GM12891 (cell line): ENCODE measurements around the gene MFAP1.
"Not testable (repeated sequence)": the region's sequence is repeated elsewhere in the genome, so short reads cannot be mapped to it uniquely, and the experiment has no call there.

Source experiments
- DNase-seq: peaks from one replicate; pipeline ENCODE4 v3.0.0; 2011; ENCODE audit warnings: low spot score; ENCODE audit not compliant: insufficient read length
- FAIRE-seq: peaks from 2 replicates; lab custom pipeline; 2011; peaks lifted over from hg19 to GRCh38; lab: Jason Lieb, UNC
- PAX5 ChIP-seq: IDR thresholded peaks from 2 replicates; pipeline ENCODE4 v1.6.1; 2011; ENCODE audit warnings: low read length, moderate library complexity, mild to moderate bottlenecking; ENCODE audit not compliant: insufficient read depth, severe bottlenecking
- POLR2A ChIP-seq: IDR thresholded peaks from 2 replicates; pipeline ENCODE4 v1.6.1; 2011; ENCODE audit warnings: low read depth, low read length, control low read depth
- POLR2AphosphoS5 ChIP-seq: IDR thresholded peaks from 2 replicates; pipeline ENCODE4 v1.6.1; 2011; ENCODE audit warnings: low read depth, low read length, control low read depth
- POU2F2 ChIP-seq: IDR thresholded peaks from 2 replicates; pipeline ENCODE4 v1.6.1; 2011; ENCODE audit warnings: low read depth, mild to moderate bottlenecking, control low read depth, low read length, moderate library complexity
- SPI1 ChIP-seq: IDR thresholded peaks from 2 replicates; pipeline ENCODE4 v1.6.1; 2011; ENCODE audit warnings: low read depth, low read length, control low read depth
- TAF1 ChIP-seq: IDR thresholded peaks from 2 replicates; pipeline ENCODE4 v1.6.1; 2011; ENCODE audit warnings: low read depth, low read length, control low read depth

The MFAP1 gene

DNA sequence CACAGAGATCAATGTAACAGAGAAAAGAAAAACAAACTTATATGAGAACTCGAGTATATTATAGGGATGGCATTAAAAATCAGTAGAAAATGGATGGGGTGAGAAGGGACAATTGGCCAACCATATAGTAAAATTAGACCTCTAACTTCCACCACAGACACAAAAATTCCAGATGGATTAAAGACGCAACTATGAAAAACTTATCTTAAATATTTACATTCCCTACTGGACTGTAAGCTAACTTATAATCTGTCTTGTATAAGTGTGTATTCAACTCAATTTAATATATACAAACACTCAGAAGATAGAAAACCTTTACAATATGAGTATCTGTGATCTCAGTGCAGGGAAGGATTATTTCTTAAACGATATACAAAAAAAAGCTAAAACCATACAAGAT is 3.0 kb downstream of the MFAP1 start:
- TF ChIP-seq POLR2AphosphoS5 (no peak), SPI1 (no peak), POLR2A (no peak), PAX5 (no peak), POU2F2 (no peak), TAF1 (no peak)
- FAIRE-seq = no peak
- no peak for DNase-seq

DNA sequence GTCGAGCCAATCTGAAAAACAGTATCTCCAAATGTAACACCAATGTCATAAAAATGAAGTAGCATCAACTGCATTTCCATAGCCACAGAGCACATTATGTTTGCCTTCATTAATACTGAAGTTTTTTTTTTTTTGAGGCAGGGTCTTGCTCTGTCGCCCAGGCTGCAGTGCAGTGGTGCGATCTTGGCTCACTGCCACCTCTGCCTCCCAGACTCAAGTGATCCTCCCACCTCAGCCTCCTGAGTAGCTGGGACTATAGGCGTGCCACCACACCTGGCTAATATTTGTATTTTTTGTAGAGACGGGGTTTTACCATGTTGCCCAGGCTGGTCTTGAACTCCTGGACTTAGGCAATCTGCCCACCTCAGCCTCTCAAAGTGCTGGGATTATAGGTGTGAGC is 9.4 kb downstream of the MFAP1 start:
- not testable (repeated sequence) for FAIRE-seq, DNase-seq

DNA sequence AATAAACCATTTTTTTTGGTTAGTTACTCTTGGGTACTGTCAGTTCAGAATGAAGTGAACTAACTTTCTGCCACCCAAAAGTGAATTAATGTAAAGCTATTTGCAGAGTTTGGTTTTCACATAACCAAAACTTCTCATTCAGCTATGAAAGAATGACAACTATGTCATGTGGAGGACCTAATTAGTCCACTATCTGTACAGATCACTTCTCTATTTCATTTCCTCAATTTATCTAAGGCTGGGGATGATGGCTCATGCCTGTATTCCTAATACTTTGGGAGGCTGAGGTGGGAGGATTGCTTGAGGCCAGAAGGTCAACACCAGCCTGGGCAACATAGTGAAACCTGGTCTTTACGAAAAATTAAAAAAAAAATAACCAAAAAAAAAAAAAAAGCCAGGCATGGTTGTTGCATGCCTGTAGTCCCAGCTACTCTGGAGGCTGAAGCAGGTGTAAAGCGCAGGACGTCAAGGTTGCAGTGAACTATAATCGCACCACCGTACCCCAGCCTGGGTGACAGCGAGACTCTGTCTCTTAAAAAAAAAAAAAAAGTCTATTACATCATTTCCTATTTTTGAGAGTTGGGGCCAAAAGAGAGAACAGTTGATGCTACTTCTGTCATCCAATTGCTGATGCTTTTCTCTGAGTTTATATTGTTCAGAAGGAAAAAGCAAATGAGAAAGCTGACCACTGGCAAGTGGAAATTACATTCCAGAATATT is 15.4 kb downstream of the MFAP1 start:
- peak; percentile 65 for FAIRE-seq
- peak; percentile 97 for TF ChIP-seq SPI1
- no peak for TF ChIP-seq TAF1
- no peak for TF ChIP-seq POLR2AphosphoS5

DNA sequence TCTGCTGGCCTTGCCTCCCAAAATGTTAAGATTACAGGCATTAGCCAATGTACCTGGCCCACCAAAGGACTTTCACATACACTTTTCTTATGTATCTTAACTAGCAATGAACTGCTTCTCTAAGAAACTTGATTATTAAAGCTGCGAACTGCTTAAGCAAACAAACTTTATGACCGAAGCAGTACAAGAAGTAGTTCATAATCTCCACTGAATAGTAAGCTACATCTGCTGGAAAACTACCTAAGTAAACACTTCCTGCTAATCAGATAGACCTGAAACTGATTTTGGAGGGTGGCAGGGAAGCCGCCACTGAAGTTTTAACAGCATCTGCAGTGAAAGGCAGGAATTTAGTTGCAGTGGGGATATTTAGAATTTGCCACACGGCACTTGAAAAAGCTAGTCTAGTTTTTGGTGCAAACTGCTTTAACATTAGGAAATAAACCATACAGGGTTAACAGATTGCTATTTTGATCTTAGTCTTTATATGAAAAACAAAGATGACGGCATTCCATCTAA is 16.0 kb downstream of the MFAP1 start:
- DNase-seq (no peak), FAIRE-seq (no peak)
- TF ChIP-seq PAX5 = no peak
- TF ChIP-seq POLR2AphosphoS5 = no peak
- TF ChIP-seq TAF1 = no peak
- TF ChIP-seq SPI1 = no peak
- no peak for TF ChIP-seq POLR2A
- TF ChIP-seq POU2F2 = no peak

More for the DNA sequence above, 15.4 kb downstream of the MFAP1 start:
- DNase-seq = no peak

DNA sequence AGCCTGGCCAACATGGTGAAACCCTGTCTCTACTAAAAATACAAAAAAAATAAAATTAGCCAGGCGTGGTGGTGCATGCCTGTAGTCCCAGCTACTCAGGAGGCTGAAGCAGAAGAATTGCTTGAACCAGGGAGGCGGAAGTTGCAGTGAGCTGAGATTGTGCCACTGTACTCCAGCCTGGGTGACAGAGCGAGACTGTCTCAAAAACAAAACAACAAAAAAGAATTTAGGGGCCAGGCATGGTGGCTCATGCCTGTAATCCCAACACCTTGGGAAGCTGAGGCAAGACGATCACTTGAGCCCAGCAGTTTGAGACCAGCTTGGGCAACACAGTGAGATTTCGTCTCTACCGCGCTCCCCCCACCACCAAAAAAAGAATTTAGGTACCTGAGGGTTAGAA is 21.8 kb downstream of the MFAP1 start:
- DNase-seq, FAIRE-seq: not testable (repeated sequence)

DNA sequence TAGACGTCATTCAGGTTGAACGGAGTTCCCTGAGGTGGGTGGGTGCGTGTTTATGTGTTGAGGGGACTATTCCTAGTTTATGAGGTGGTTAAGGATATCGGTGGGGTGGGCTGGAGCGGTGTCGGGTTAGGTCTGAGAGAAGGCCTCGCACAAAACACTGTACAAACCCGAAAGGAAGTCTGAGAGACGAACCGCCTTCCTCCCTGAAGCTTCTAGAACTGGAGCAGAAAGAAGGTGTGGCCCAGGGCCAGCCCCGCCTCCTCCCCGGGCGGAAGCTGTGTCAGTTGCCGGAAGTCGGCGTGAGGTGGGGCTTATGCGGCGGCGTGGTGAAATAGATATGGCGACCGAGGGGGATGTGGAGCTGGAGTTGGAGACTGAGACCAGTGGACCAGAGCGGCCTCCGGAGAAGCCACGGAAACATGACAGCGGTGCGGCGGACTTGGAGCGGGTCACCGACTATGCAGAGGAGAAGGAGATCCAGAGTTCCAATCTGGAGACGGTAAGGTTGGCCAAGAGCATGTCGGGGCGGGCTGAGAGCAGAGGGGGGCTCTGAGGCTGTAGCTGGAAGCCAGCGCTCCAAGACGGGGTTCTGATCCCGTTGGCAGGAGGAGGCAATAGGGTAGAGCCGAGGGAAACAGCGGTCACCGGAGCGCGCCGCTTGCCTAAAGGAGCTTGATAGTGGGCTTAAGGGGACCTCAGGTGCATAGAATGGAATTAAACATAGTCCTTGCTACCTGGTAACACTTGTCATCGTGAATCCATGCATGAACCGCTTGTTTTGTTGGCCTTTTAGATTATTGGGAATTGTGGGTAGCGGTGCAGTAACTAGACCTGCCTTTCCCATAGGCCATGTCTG is 24.0 kb downstream of the MFAP1 start, which contains the start of gene HYPK:
Gene HYPK (plus strand): TSS at position 314 of the 856 bp plus-strand sequence. CDS start 24 bp downstream, at position 338.
- peak; percentile 94 for FAIRE-seq
- DNase-seq = peak; percentile 70
- TF ChIP-seq POLR2A (peak; percentile 90), PAX5 (no peak), POU2F2 (peak; percentile 67), TAF1 (peak; percentile 87; the same call in 1 of the 2 replicates), SPI1 (peak; percentile 21; the same call in 1 of the 2 replicates), POLR2AphosphoS5 (peak; percentile 97)

DNA sequence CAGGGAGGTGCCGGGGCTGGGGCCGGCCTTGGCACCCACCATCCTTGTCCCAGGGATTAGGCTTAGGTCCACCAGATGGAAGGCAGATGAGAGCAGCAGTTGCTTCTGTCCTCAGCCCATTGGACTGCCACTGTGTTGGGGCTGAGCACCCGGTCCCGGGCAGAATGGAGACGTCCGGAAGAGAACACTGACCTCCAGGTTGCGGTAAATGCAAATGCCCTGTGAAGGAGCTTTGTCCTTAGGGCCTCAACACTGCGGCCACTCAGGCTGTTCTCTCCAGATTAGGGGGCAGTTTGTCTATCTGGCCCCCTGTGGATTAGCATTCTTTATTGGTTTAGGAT is 24.6 kb downstream of the MFAP1 start, which contains the start of gene SERINC4:
Gene SERINC4 (minus strand): TSS at position 276 of the 341 bp plus-strand sequence. CDS start 234 bp downstream, at position 42.
- FAIRE-seq (no peak), DNase-seq (no peak)
- TF ChIP-seq POLR2AphosphoS5 (no peak), SPI1 (no peak), POU2F2 (no peak), POLR2A (no peak), TAF1 (no peak), PAX5 (no peak)

DNA sequence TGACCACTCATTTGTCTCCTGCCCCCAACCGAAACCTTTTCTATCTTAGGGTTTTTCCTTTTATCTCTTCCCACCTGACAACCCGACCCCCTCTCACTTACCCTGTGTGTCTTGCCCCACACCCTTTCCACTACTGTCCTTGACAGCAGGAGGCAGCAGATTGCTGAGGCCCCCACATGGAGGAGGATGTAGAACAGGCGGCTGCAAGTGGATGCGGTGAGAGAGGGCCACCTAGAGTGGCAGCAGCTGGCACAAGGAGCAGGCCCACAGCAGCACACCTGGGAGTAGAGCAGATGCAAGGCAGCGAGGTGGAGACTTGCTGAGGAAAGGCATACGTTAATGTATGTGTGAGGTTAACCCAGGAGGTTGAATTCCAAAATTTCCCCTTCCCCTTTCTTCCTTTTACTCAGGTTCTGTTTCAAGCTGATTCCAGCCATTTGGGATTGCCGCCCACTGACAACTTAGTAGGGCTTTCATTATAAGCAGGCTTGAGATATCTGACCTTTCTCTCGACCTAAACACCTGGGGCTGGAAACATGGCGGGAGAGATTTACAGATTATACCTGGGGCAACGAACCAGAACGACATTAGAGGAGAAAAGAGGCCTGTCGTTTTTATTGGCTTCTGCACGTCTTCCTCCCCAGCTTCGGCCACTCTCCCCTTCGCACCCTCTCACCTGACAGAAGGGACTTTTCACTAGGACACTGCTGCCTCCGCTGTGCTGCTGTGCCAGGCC is 25.1 kb downstream of the MFAP1 start:
- FAIRE-seq (no peak), DNase-seq (no peak)
- no peak for TF ChIP-seq TAF1
- no peak for TF ChIP-seq POU2F2
- TF ChIP-seq PAX5 = peak; percentile 30
- no peak for TF ChIP-seq POLR2A

DNA sequence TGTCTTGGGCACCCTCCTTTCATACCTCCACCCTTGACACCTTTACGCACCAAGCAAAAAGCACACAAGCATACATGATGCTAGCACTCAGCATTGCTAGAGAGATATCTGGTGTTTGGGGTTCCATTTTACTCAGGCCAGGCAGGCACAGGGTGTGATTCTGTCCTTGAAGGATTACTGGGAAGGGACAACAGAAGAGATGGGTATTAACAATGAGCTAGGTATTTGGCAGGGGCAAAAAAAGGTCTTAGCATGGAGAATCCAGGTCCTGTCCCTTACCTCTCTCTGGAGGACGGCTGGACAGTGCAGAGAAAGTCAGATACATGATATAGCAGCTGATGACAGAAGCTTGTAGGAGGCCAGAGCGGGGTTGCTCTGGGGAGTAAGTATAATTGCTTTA is 27.9 kb downstream of the MFAP1 start:
- FAIRE-seq = no peak
- TF ChIP-seq POU2F2 (no peak), POLR2AphosphoS5 (0 out of 2 replicates have a peak, but pooled peaks have one; percentile 24)
- no peak for DNase-seq

DNA sequence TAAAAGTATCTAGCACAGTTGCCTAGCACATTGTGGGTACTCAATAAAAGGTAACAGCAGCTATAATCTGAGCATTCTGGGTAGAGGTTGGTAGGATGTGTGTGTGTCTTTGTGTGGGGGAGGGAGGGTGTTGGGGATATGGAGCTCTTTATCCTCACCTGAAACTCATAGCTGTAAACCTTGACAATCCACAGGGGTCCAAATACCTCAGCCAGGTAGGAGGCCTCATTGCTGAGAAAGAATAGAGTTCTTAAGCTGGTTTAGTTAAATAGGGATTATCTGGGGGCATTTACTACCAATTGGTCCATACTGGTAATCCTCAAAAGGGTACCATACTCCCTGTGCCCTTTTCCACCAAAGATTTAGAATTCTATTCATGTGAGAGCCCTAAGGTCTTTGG is 28.5 kb downstream of the MFAP1 start:
- DNase-seq (no peak), FAIRE-seq (no peak)
- no peak for TF ChIP-seq TAF1
- TF ChIP-seq PAX5 = no peak
- TF ChIP-seq POLR2A = no peak
- no peak for TF ChIP-seq POLR2AphosphoS5
- TF ChIP-seq SPI1 = no peak
- no peak for TF ChIP-seq POU2F2
